Liver (tissue), 3 donors: ENCODE measurements around the gene COL23A1.
"Not testable (repeated sequence)": the region's sequence is repeated elsewhere in the genome, so short reads cannot be mapped to it uniquely, and the experiment has no call there.

Experiments used
- CTCF ChIP-seq: fragments of 150-350 bp; IDR thresholded peaks from 2 replicates; pipeline ENCODE4 v1.5.1; 2017; ENCODE audit warnings: improper control_type of control experiment, low read depth, low read length; ENCODE audit not compliant: missing input control
- JUND ChIP-seq, 2 donors: IDR thresholded peaks; 2 replicates each; pipeline ENCODE4 v1.6.1; 2016; ENCODE audit warnings: antibody characterized with exemption in 2 of 2
- ZBTB33 ChIP-seq: IDR thresholded peaks from 2 replicates; pipeline ENCODE4 v1.6.1; 2016; ENCODE audit warnings: antibody characterized with exemption
- donor health status: healthy.
- donor health status: healthy.

- not testable (repeated sequence) for TF ChIP-seq JUND (IDR thresholded peaks at IDR 0.05); CTCF; ZBTB33
Measured at GRCh38 chr5:178198151-178198550, 392.0 kb downstream of the COL23A1 start.
